GM12891 (cell line): ENCODE results near the gene OGDH.
"Not testable (repeated sequence)": the region's sequence is repeated elsewhere in the genome, so short reads cannot be mapped to it uniquely, and the experiment has no call there.

ENCODE experiments used
- DNase-seq: peaks from one replicate; pipeline ENCODE4 v3.0.0; 2011; ENCODE audit warnings: low spot score; ENCODE audit not compliant: insufficient read length
- FAIRE-seq: peaks from 2 replicates; lab custom pipeline; 2011; peaks lifted over from hg19 to GRCh38; lab: Jason Lieb, UNC
- PAX5 ChIP-seq: IDR thresholded peaks from 2 replicates; pipeline ENCODE4 v1.6.1; 2011; ENCODE audit warnings: low read length, moderate library complexity, mild to moderate bottlenecking; ENCODE audit not compliant: insufficient read depth, severe bottlenecking
- POLR2A ChIP-seq: IDR thresholded peaks from 2 replicates; pipeline ENCODE4 v1.6.1; 2011; ENCODE audit warnings: low read depth, low read length, control low read depth
- POLR2AphosphoS5 ChIP-seq: IDR thresholded peaks from 2 replicates; pipeline ENCODE4 v1.6.1; 2011; ENCODE audit warnings: low read depth, low read length, control low read depth
- POU2F2 ChIP-seq: IDR thresholded peaks from 2 replicates; pipeline ENCODE4 v1.6.1; 2011; ENCODE audit warnings: low read depth, mild to moderate bottlenecking, control low read depth, low read length, moderate library complexity
- SPI1 ChIP-seq: IDR thresholded peaks from 2 replicates; pipeline ENCODE4 v1.6.1; 2011; ENCODE audit warnings: low read depth, low read length, control low read depth
- TAF1 ChIP-seq: IDR thresholded peaks from 2 replicates; pipeline ENCODE4 v1.6.1; 2011; ENCODE audit warnings: low read depth, low read length, control low read depth

OGDH gene

DNA sequence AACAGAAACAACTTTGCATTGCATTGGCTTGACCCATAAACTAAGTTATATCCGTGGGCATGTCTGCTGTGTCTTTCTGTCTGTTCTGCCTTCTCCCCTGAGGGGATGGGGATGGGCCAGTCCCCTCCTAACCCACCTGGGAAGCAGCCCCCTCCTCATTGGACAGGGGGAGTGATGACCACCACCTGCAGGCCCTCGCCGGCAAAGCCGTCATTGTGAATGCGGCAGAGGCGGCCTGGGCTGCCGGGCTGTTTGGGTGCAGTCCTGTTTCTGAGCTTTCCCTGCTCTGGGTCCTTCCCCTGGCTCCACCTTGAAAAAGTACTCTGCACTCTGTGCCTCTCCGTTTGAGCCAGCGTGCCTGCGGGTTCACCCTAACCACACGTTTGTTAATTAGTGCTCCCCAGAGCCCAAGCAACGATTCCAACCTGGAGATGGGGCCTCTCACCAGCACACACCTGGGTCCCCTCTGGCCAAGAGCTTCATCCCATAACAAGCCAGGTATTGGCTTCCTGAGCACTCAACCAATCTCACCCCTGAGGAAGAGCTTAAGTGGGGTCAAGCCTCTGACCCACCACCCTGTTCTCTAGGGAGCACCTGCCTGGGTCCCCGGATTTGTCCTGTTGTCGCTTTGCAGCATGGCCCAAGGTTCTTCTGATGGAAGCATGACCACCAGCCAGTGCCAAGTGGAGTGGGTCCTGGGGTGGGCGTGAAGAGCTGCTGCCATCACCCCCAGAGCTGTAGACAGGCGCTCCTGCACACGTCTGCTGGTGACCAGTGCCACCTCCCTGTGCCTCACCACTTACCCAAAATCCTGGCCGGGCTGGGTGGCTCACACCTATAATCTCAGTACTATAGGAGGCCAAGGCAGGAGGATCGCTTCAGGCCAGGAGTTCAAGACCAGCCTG, 102.8 kb downstream of the OGDH start:
- FAIRE-seq (no peak), DNase-seq (no peak)
- no peak for TF ChIP-seq PAX5
- TF ChIP-seq POU2F2 = no peak
- TF ChIP-seq TAF1 = no peak
- peak; percentile 17; the same call in 1 of the 2 replicates for TF ChIP-seq SPI1

DNA sequence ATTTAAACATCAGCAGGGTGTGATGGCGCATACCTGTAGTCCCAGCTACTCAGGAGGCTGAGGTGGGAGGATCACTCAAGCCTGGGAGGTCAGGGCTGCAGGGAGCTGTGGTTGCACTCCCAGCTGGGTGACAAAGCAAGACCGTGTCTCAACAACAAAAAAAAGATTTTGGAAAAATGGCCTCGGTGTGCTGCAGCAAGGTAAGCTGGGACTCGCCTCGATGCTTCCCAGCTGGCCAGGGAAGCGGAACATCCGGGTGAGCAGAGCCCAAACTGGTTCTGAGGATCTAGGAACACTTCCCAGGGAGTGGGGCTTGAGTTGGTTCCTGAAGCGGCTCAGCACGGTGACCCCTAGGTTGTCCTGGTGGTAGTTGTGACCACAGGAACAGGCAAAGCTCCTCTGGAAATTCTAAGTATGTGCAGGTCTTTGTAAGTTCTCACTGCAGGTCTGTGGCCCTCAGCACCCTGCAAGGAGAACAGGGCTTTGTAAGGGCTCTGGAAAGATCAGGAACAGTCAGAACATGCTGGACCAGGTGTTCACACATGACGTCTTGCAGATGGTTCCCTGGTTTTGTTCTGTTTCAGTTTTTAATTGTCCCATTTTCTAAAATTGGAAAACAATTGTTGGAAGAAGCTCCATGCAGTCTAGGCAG, 103.6 kb downstream of the OGDH start:
- FAIRE-seq (no peak), DNase-seq (no peak)
- TF ChIP-seq POLR2A = no peak
- TF ChIP-seq TAF1 = no peak
- TF ChIP-seq PAX5 = no peak
- TF ChIP-seq POLR2AphosphoS5 = no peak
- no peak for TF ChIP-seq SPI1
- no peak for TF ChIP-seq POU2F2

- FAIRE-seq (no peak), DNase-seq (no peak)
- no peak for TF ChIP-seq TAF1
- no peak for TF ChIP-seq PAX5
- TF ChIP-seq POLR2A = no peak
- no peak for TF ChIP-seq SPI1
- no peak for TF ChIP-seq POLR2AphosphoS5
- no peak for TF ChIP-seq POU2F2
These were observed 105.1 kb downstream of the OGDH start for GRCh38 chr7:44711528-44711927.

DNA sequence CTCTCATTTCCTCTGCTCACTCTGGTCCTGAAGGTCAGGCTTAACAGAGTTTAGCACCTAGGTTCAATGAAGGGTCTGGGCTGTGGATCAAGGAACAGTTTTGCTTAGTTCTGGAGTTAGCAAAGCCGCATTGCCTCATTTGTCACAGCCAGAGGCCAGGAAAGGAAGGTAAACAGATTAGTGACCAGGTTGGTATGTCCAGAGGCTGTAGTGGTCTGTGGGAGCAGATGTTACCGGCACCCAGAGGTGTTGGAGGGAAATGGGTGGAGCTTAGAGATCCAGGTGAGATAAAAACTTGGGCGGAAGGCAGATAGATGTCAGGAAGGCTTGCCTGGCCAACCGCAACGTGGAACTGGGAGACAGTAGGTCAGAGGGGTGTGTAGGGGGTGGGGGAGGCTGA, 105.6 kb downstream of the OGDH start:
- TF ChIP-seq POLR2A = no peak
- DNase-seq (no peak), FAIRE-seq (no peak)

GRCh38 chr7:44713141-44713540, 106.7 kb downstream of the OGDH start:
- FAIRE-seq = no peak
- TF ChIP-seq POLR2A (no peak), POU2F2 (no peak), PAX5 (no peak), SPI1 (no peak), TAF1 (no peak), POLR2AphosphoS5 (no peak)

GRCh38 chr7:44713680-44714335, 107.4 kb downstream of the OGDH start:
- DNase-seq = no peak
- no peak for FAIRE-seq

More at GRCh38 chr7:44713141-44713540, 106.7 kb downstream of the OGDH start:
- DNase-seq = no peak

DNA sequence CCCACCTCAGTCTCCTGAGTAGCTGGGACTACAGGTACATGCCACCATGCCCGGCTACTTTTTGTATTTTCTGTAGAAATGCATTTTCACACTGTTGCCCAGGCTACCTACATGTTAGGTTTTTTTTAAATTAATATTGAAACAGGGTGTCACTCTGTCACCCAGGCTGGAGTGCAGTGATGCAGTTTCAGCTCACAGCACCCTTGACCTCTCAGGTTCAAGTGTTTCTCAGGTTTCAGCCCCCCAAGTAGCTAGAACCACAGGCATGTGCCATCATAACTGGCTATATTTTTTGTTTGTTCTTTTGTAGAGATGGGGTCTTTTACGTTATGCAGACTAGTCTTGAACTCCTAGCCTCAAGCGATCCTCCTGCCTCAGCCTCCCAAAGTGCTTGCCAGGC, 109.8 kb downstream of the OGDH start:
- TF ChIP-seq PAX5 = no peak
- TF ChIP-seq TAF1 = no peak
- DNase-seq (no peak), FAIRE-seq (no peak)

More at GRCh38 chr7:44713680-44714335, 107.4 kb downstream of the OGDH start:
- no peak for TF ChIP-seq POU2F2
- TF ChIP-seq POLR2AphosphoS5 = no peak
- no peak for TF ChIP-seq PAX5
- TF ChIP-seq SPI1 = no peak
- no peak for TF ChIP-seq TAF1
- TF ChIP-seq POLR2A = no peak

GRCh38 chr7:44720301-44720700, 113.9 kb downstream of the OGDH start:
- FAIRE-seq = no peak
- TF ChIP-seq POLR2AphosphoS5 (no peak), SPI1 (no peak), POLR2A (no peak), PAX5 (no peak), POU2F2 (no peak), TAF1 (no peak)
- DNase-seq = no peak

GRCh38 chr7:44724276-44724675, 117.8 kb downstream of the OGDH start:
- no peak for DNase-seq
- FAIRE-seq = no peak
- TF ChIP-seq SPI1 = no peak
- no peak for TF ChIP-seq PAX5
- TF ChIP-seq TAF1 = no peak

- not testable (repeated sequence) for FAIRE-seq
These were observed 119.8 kb downstream of the OGDH start for GRCh38 chr7:44726250-44726649.

More at GRCh38 chr7:44726250-44726649, 119.8 kb downstream of the OGDH start:
- not testable (repeated sequence) for DNase-seq
